ENCODE measurements around the gene DGAT2. TPM values are rescaled to one million over a fixed set of nuclear protein-coding genes. Genes with fewer than 3 reads are reported as not detected.
"Not testable (repeated sequence)": the region's sequence is repeated elsewhere in the genome, so short reads cannot be mapped to it uniquely, and the experiment has no call there.

The DGAT2 gene
- total RNA-seq, 1 experiment from 2014 or later: 0.67 TPM

DNA sequence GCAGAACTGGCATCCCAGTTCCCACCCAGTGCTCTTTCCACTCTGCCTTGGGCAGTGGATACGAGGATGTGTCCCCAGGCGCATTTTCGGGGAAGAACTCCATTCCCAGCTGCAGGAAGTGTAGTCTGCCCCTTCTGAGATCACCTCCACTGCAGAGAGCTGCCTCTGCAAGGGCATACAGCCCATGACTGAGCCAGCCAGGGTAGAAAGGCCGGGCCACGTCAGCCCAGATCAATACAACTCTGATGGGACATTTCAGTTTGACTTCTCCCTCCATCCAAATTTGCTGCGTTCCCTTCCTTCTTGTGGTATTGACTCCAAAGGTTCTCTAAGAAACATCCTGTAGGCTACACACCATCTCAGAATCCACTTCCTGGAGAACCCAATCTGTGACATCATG, 31.3 kb upstream of the DGAT2 start:
- H3K27me3 ChIP-seq: no peaks in the 10 kb centered on the region
- no peak overlapping the region for H3K4me3 ChIP-seq
- H3K27ac ChIP-seq: no peak overlapping the region
- H3K36me3 ChIP-seq: no peaks in the 10 kb centered on the region
- H3K4me1 ChIP-seq: peaks cover 48% of the 10 kb centered on the region
- no peaks in the 10 kb centered on the region for H3K9me3 ChIP-seq (replicated peaks)
- DNase-seq: no peak

- Histone ChIP-seq H3K36me3 (no peaks in the 10 kb centered on the region), H3K4me3 (no peak overlapping the region), H3K27ac (peak overlapping the region; percentile 63), H3K9me3 (replicated peaks) (no peaks in the 10 kb centered on the region), H3K27me3 (no peaks in the 10 kb centered on the region), H3K4me1 (peaks cover 19% of the 10 kb centered on the region)
- DNase-seq: peak; percentile 29 to 58
These were observed 27.9 kb upstream of the DGAT2 start for GRCh38 chr11:75740681-75741080.

DNA sequence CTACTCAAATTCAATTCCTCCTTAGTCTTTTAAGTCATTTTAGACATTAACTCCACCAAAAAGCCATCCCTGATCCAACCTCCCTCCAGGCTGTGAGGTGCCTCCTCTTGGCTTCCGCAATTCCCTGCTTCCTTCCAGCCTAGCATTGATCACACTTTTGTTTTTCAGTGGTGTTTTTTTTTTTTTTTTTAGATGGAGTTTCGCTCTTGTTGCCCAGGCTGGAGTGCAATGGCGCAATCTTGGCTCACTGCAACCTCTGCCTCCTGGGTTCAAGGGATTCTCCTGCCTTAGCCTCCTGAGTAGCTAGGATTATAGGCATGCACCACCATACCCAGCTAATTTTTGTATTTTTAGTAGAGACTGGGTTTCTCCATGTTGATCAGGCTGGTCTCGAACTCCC, 25.4 kb upstream of the DGAT2 start:
- peaks cover 19% of the 10 kb centered on the region for H3K4me1 ChIP-seq
- H3K27me3 ChIP-seq; H3K9me3 ChIP-seq (replicated peaks); H3K36me3 ChIP-seq; DNase-seq; H3K4me3 ChIP-seq; H3K27ac ChIP-seq: not testable (repeated sequence)

DNA sequence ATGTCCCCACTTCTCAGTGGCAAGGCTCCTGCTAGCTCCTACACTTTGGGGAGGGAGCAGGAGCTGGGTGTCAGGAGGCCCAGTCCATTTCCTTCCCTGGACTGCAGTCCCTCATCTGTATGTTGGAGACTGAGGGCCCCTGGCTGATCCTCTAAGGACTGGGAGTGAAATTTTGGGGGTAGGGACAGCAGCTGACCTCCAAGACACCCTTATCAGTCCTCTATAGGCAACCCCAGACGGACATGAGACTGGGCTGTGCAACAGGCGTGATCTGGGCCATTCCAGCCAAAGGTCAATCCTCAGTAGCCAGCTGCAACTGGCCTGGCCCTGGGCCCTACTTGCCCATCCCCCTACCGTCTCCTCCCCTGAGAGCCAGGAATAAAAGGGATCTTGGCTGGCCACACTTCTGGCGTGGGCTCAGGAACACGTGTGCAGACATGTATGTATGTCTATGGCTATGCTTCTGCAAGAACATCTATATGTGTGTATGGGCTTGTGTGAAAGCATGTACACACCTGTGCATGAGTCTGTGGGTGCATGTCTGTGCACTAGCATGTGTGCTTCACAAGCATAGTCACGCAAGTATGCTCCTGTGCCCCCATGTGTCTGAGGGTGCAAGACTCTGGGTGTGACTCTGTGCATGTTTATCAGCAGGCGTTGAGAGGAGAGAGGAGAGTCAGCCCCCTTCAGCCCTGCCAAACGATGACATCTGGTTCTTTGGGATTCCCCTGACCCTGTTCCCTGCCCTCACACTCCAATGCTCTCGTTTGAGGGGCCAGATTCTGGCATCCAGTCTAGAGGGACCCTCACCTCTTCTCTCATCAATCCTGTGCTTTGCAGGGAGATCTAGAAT, 24.6 kb upstream of the DGAT2 start:
- H3K4me3 ChIP-seq: no peak overlapping the region
- H3K27ac ChIP-seq: no peak overlapping the region
- H3K27me3 ChIP-seq: no peaks in the 10 kb centered on the region
- no peak for DNase-seq
- H3K4me1 ChIP-seq: peaks cover 19% of the 10 kb centered on the region
- no peaks in the 10 kb centered on the region for H3K9me3 ChIP-seq (replicated peaks)
- H3K36me3 ChIP-seq: no peaks in the 10 kb centered on the region

- Histone ChIP-seq H3K36me3 (no peaks in the 10 kb centered on the region), H3K27me3 (no peaks in the 10 kb centered on the region), H3K9me3 (replicated peaks) (no peaks in the 10 kb centered on the region), H3K27ac (no peak overlapping the region), H3K4me1 (peaks cover 3% of the 10 kb centered on the region), H3K4me3 (no peak overlapping the region)
- no peak for DNase-seq
These were observed 22.8 kb upstream of the DGAT2 start for GRCh38 chr11:75745807-75746206.

DNA sequence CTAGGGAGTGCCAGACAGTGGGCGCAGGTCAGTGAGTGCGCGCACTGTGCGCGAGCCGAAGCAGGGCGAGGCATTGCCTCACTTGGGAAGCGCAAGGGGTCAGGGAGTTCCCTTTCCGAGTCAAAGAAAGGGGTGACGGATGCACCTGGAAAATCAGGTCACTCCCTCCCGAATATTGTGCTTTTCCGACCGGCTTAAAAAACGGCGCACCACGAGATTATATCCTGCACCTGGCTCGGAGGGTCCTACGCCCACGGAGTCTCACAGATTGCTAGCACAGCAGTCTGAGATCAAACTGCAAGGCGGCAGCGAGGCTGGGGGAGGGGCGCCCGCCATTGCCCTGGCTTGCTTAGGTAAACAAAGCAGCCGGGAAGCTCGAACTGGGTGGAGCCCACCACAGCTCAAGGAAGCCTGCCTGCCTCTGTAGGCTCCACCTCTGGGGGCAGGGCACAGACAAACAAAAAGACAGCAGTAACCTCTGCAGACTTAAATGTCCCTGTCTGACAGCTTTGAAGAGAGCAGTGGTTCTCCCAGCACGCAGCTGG, 19.8 kb upstream of the DGAT2 start:
- H3K9me3 ChIP-seq (replicated peaks); H3K36me3 ChIP-seq; H3K27ac ChIP-seq; H3K4me1 ChIP-seq; DNase-seq; H3K27me3 ChIP-seq: not testable (repeated sequence)
- peak overlapping the region; percentile 7; the same call in 1 of the 2 replicates for H3K4me3 ChIP-seq

DNA sequence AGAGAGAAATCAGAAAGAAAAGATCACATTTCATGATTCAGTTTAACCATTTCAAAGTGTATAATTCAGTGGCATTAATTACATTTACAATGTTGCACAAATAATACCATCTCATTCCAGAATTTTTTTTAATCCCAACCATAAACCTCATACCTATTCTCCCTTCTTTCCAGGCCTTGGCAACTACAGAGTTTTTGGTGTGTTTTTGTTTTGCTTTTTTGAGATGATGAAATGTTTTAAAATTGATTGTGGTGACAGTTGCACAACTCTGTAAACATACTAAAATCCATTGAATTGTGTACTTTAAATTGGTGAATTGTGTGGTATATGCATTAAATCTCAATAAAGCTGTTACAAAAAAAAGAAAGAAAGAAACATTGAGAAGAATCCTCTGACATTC, 13.6 kb upstream of the DGAT2 start:
- not testable (repeated sequence) for H3K4me1 ChIP-seq; H3K9me3 ChIP-seq (replicated peaks); DNase-seq; H3K27ac ChIP-seq; H3K27me3 ChIP-seq; H3K4me3 ChIP-seq; H3K36me3 ChIP-seq

GRCh38 chr11:75757651-75758050, 10.9 kb upstream of the DGAT2 start:
- Histone ChIP-seq H3K4me1 (no peaks in the 10 kb centered on the region), H3K9me3 (replicated peaks) (no peaks in the 10 kb centered on the region), H3K27ac (no peak overlapping the region), H3K36me3 (no peaks in the 10 kb centered on the region), H3K4me3 (no peak overlapping the region), H3K27me3 (no peaks in the 10 kb centered on the region)
- DNase-seq: no peak

GRCh38 chr11:75759832-75760231, 8.7 kb upstream of the DGAT2 start:
- Histone ChIP-seq H3K9me3 (replicated peaks) (no peaks in the 10 kb centered on the region), H3K36me3 (no peaks in the 10 kb centered on the region), H3K27me3 (no peaks in the 10 kb centered on the region), H3K4me3 (no peak overlapping the region), H3K4me1 (no peaks in the 10 kb centered on the region), H3K27ac (no peak overlapping the region)
- no peak for DNase-seq

DNA sequence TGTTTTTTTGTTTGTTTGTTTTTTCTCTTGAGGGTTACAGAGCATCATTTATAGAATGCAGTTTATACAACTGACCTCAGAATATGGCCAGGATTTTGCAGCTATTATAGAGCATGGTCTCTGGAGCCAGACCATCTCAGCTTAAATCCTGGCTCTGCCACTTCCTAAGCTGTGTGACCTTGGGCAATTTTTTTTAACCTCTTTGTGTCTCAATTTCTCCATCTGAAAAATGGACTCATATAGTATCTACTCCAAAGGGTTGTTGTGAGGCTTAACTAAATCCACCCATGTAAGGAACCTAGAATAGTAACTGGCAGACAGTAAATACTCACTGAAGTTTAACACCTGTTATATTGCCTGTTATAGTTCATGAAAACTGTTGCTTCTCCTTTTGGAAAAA, 8.3 kb upstream of the DGAT2 start:
- no peaks in the 10 kb centered on the region for H3K36me3 ChIP-seq
- no peak overlapping the region for H3K4me3 ChIP-seq
- H3K9me3 ChIP-seq (replicated peaks): no peaks in the 10 kb centered on the region
- no peaks in the 10 kb centered on the region for H3K27me3 ChIP-seq
- no peak for DNase-seq
- H3K27ac ChIP-seq: no peak overlapping the region
- H3K4me1 ChIP-seq: no peaks in the 10 kb centered on the region

GRCh38 chr11:75760710-75761493, 7.7 kb upstream of the DGAT2 start:
- Histone ChIP-seq H3K27me3 (no peaks in the 10 kb centered on the region), H3K4me3 (no peak overlapping the region), H3K36me3 (no peaks in the 10 kb centered on the region), H3K27ac (no peak overlapping the region), H3K9me3 (replicated peaks) (no peaks in the 10 kb centered on the region), H3K4me1 (no peaks in the 10 kb centered on the region)
- DNase-seq: no peak

- Histone ChIP-seq H3K27ac (no peak overlapping the region), H3K4me3 (no peak overlapping the region), H3K27me3 (no peaks in the 10 kb centered on the region), H3K9me3 (replicated peaks) (no peaks in the 10 kb centered on the region), H3K36me3 (no peaks in the 10 kb centered on the region), H3K4me1 (no peaks in the 10 kb centered on the region)
- no peak for DNase-seq
These were observed 6.4 kb upstream of the DGAT2 start for GRCh38 chr11:75762158-75762557.

DNA sequence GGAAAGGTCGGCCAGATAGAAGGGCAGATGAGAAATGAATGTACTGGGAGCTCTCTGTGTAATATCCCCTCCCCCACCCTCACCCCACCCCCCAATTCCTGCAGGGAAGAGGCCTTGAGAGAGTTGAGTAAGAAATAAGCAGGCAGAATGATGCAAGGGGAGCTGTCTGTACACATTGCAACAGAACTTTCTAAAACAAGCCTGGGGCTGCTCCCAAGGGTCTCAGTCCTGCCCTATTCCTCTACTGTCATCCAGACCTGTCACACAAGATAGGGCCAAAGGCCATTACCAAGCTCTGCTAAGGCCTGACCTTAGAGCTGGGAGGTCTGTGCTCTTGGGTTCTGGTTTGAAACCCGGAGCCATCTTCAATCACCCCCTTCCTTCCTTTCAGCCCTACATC, 5.7 kb upstream of the DGAT2 start:
- Histone ChIP-seq H3K4me1 (no peaks in the 10 kb centered on the region), H3K27ac (no peak overlapping the region), H3K9me3 (replicated peaks) (no peaks in the 10 kb centered on the region), H3K4me3 (no peak overlapping the region), H3K27me3 (no peaks in the 10 kb centered on the region), H3K36me3 (no peaks in the 10 kb centered on the region)
- DNase-seq: no peak

GRCh38 chr11:75763846-75764245, 4.7 kb upstream of the DGAT2 start:
- no peak overlapping the region for H3K4me3 ChIP-seq
- DNase-seq: no peak
- H3K27me3 ChIP-seq: no peaks in the 10 kb centered on the region
- H3K27ac ChIP-seq: no peak overlapping the region
- no peaks in the 10 kb centered on the region for H3K36me3 ChIP-seq
- H3K9me3 ChIP-seq (replicated peaks): no peaks in the 10 kb centered on the region
- 0 out of 2 replicates have a peak, but pooled peaks cover 2% of the 10 kb centered on the region for H3K4me1 ChIP-seq

GRCh38 chr11:75765116-75765515, 3.5 kb upstream of the DGAT2 start:
- no peak overlapping the region for H3K4me3 ChIP-seq
- DNase-seq: no peak

More at GRCh38 chr11:75765116-75765515, 3.5 kb upstream of the DGAT2 start:
- Histone ChIP-seq H3K9me3 (replicated peaks) (no peaks in the 10 kb centered on the region), H3K27ac (no peak overlapping the region), H3K4me1 (0 out of 2 replicates have a peak, but pooled peaks cover 2% of the 10 kb centered on the region), H3K27me3 (no peaks in the 10 kb centered on the region; the same call in 1 of the 2 replicates), H3K36me3 (no peaks in the 10 kb centered on the region)

All from SJCRH30 (cell line).